Activated CD4-positive, alpha-beta T cell treated with anti-CD3 and anti-CD28 coated beads for 24 hours (primary cell): ENCODE data around the gene SARM1.

Experiments
- DNase-seq, 2 donors: peaks; one replicate each; pipeline ENCODE4 v3.0.0-alpha.2; 2020; ENCODE audit warnings: low read depth in 2 of 2

The SARM1 gene

DNA sequence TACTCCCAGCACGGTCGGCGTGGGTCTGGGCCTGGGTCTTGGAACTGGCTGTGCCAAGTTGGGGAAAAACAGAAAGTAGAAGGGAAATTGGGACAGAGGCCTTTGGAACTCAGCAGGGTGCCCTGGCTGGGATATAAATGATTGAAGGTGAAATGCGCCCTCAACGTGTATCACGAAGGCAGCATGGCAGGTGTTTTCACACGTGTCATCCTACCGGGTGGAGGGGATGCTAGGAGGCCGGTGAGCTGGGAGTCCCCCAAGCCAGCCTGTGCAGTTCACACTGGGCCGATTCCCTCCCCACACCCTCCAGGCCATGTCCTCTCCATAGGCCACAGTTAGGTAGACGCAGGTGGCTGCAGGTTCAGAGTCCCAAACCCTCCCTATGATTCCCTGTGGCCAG is 30.0 kb upstream of the SARM1 start:
- no peak for DNase-seq

DNA sequence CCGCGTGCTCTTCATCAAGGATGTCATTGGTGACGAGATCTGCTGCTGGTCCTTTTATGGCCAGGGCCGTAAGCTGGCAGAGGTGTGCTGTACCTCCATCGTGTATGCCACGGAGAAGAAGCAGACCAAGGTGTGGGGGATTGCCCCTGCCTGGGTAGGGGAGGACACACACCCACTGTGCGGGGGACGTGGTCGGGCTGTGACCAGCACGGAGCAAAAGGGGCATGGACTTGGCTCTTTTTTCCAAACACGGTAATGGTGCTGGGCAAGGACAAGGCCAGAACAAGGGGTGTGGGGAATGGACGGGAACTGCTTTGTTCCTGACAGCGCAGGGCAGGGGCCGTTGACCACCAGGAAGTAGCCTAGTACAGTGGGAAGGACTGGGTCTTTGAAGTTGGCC is 29.2 kb upstream of the SARM1 start:
- DNase-seq: no peak

DNA sequence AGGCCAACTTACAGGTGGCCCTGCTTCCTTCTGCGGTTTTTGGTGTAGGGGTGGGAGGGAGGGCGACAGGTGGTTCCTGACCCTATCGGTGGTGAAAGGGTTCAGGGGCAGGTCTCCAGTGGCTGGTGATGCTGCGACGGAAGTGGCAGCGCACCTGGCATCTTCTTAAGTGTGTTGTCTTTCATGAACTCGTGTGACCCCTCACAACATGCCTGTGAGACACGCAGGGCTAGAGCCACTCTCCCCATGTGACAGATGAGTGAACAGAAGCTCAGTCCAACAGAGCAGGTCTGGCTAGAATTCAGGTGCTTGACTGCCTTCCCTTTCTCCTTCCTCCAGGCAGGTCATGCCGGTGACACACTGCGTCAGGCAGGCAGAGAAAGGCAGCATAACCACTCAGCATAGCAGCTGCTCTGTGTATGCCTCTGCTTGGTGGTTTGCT is 28.0 kb upstream of the SARM1 start:
- DNase-seq: no peak

- no peak for DNase-seq
Measured at GRCh38 chr17:28344011-28344410, 27.5 kb upstream of the SARM1 start.

DNA sequence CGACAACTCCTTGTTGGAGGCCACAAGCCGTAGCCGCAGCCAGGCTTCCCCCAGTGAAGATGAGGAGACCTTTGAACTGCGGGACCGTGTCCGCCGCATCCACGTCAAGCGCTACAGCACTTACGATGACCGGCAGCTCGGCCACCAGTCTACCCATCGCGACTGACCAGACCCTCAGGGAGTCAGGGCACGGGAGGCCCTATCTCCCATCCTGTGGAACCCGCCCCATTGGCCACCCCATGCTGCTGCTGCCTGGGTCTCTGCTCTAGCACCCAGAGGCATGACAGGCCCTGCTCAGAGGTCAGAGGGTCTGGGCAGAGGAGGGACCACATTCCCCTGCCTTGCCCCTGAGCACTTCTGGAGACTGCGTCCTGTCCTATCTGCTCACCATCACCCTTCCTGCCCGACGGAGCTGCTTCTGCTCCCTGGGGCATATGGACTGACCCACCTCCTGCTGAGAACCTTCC is 27.0 kb upstream of the SARM1 start:
- DNase-seq: no peak

- DNase-seq: no peak
Measured at GRCh38 chr17:28345419-28346198, 25.9 kb upstream of the SARM1 start.

- DNase-seq: no peak
Measured at GRCh38 chr17:28346199-28346580, 25.3 kb upstream of the SARM1 start.

GRCh38 chr17:28346746-28347246 is 24.7 kb upstream of the SARM1 start:
- DNase-seq: no peak

DNA sequence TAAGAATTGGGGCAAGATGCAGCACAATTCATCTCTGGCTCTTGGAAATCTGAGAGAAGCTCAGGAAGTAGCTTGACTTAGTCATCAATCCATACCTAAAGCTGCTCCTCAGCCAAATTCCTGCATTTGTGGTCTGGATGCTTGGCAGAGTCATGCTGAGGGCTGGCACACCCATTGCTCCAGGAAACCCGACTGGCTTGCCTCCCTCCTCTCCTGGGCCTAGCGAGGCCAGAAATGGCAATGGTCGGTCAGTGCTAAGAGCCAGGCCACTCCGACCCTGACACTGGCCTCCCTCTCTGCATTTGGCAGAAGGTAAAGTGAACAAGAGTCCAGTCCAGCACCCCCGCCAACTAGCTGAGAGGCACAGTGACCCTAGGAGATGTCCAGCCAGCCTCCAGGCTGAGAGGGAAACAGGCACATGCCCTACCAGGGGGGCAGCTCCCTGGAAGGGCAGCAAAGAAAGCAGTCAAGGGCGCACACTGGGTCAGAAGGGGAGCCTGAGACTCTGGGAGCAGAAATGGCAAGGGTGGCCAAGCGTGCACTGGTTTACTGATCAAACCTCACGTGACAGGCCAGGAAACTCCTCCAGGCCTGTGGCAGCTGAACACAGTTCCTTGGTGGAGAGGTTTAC is 24.1 kb upstream of the SARM1 start:
- no peak for DNase-seq

- no peak for DNase-seq
Measured at GRCh38 chr17:28348979-28349378, 22.5 kb upstream of the SARM1 start.

DNA sequence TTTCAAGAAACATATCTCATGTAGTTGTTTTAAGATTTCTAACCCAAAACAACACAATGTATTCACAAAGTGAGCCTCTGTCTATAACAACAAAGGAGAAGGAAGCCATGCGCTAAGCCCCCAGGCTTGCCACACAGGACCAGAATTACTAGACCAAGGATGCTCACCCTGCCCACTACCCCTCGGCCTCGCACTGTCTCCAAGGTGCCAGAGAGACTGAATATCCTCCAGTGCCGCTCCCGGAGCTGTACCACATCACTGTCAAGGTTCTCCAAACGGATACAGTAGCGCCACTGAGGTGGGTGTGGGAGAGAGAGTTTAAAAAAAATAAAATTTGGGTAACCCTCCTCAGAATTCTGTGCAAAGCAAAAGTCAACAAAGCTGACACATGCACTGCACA is 21.2 kb upstream of the SARM1 start:
- DNase-seq: no peak

GRCh38 chr17:28357061-28357900 is 14.2 kb upstream of the SARM1 start, which contains the start of gene POLDIP2:
Gene POLDIP2 (minus strand): TSS chr17:28357527. CDS start chr17:28357448, 79 bp downstream.
- DNase-seq: peak; percentile 91 to 93

GRCh38 chr17:28357901-28358197 is 13.6 kb upstream of the SARM1 start:
- DNase-seq: no peak

DNA sequence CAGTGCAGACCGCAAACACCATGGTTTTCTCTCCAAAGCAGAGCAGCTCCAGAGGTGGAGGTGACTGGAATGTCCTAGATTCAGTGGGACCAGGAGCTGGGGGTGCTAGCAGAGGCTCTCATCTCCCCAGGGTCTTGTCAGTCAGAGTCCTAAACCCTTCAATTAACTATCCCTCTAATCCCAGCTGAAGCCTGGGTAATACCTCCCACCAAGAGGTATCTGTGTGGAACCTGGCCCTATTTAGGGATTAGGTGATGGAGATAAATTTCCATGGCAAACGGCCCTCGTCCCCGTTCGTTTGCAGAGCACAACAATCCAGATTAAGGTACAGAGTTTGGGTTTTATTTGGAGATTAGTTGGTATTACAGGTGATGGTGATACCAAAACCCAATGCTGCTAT is 8.3 kb upstream of the SARM1 start:
- DNase-seq: no peak

DNA sequence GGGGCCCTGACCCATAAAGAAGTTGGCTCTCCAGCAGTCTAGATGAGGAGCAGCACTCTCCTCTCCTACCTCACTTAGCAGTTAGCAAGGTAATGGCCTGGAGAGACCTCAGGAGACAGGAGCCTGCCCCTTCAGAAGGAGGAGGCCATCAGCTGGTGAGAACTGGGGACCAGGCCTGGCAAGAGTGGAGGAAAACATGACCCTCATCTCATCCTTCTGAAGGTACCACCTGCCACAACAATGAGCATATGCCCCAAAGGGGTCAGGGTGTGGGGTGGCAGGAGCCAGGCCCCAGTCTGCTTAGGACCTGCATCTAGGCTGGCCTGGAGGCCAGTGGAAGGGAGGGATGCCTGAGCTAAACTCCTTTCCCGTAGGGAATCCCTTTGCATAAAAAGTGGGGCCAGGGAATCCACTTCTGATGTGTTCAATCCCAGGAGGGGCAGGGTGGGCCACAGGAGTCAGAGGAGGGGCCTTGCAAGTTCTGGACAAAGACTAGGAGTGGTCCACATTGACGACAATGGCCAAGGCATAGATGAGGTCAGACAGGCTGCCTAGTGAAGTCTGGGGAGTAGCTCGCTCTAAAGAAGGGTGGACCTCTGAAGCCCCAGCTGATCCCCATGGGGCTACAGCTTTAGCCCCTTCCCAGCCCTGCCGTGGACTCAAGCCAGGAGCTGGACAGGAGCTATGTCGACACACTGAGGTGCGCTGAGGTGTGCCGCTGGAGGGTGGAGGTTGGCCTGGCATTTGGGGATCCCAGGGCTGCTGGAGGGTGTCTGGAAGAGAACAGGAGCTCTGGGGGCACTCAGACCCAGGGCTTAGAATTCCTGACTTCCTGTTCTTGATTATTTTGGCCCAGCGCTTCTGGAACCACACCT is 7.5 kb upstream of the SARM1 start:
- no peak for DNase-seq

GRCh38 chr17:28364665-28365363 is 6.7 kb upstream of the SARM1 start, which contains the start of gene SEBOX:
Gene SEBOX (minus strand): TSS chr17:28365199. CDS start chr17:28365151, 48 bp downstream.
- no peak for DNase-seq

- DNase-seq: no peak
Measured at GRCh38 chr17:28365487-28365886, 6.0 kb upstream of the SARM1 start.

- DNase-seq: no peak
Measured at GRCh38 chr17:28366605-28367004, 4.9 kb upstream of the SARM1 start.

- DNase-seq: no peak
Measured at GRCh38 chr17:28367641-28368305, 3.7 kb upstream of the SARM1 start.

DNA sequence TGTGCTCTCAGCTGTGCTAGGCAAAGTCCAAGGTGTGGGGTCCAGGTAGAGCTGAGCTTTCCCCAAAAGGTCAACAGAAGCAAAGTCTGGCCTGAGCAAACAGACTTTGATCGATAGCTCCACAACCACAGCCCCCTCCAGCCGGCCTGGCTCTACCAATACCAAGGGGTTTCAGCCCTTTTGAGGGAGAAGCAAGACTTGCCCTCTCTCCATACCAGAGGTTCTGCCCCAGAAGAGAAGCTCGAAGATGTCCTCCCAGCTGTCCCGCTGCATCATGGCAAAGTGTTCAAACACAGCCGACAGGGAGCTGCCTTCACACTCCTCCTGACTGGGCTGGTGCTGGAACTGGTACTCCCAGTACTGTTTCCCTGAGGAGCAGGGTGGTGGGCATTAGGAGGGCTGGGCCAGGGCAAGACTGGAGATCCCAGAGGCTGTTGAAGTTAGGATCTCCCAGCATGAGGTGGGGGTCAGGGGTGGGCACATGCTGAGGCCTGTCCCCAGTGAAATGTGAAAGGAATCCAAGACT is 3.1 kb upstream of the SARM1 start:
- no peak for DNase-seq
